GM19372 (cell line): ENCODE results near the gene NDUFA1.
"Not testable (repeated sequence)": the region's sequence is repeated elsewhere in the genome, so short reads cannot be mapped to it uniquely, and the experiment has no call there.

Experiments used
- ATAC-seq: cut with Tn5 transposase; IDR thresholded peaks from one replicate; pipeline ENCODE4 v1.9.1; 2021; ENCODE audit warnings: mild to moderate bottlenecking, low read depth, moderate library complexity; ENCODE audit not compliant: unreplicated experiment

Gene NDUFA1

GRCh38 chrX:119871599-119872395 is at the start of gene NDUFA1, which contains the start of gene RNF113A:
Gene NDUFA1, plus strand, starts transcription at chrX:119871832. Its CDS starts 80 bp downstream, at chrX:119871912.
Gene RNF113A, minus strand, starts transcription at chrX:119871733. Its CDS starts 120 bp downstream, at chrX:119871613.
- peak; percentile 89 for ATAC-seq

GRCh38 chrX:119824221-119824620 is 47.4 kb upstream of the NDUFA1 start:
- ATAC-seq: not testable (repeated sequence)

GRCh38 chrX:119826399-119826959 is 45.2 kb upstream of the NDUFA1 start:
- no peak for ATAC-seq

GRCh38 chrX:119828446-119828845 is 43.2 kb upstream of the NDUFA1 start:
- no peak for ATAC-seq

GRCh38 chrX:119833905-119834304 is 37.7 kb upstream of the NDUFA1 start:
- ATAC-seq: no peak

GRCh38 chrX:119852382-119853353 is 19.0 kb upstream of the NDUFA1 start, which contains the start of gene UPF3B:
Gene UPF3B, minus strand, starts transcription at chrX:119852963. Its CDS starts 35 bp downstream, at chrX:119852928.
- peak; percentile 97 for ATAC-seq

- ATAC-seq: no peak
These were observed 18.2 kb upstream of the NDUFA1 start for GRCh38 chrX:119853444-119853843.

- no peak for ATAC-seq
These were observed 953 bp upstream of the NDUFA1 start for GRCh38 chrX:119870626-119871131.

- ATAC-seq: peak; percentile 39
These were observed 410 bp upstream of the NDUFA1 start for GRCh38 chrX:119871245-119871598.

GRCh38 chrX:119878740-119879139 is 7.1 kb downstream of the NDUFA1 start:
- no peak for ATAC-seq

- no peak for ATAC-seq
These were observed 8.4 kb downstream of the NDUFA1 start for GRCh38 chrX:119880076-119880475.

- ATAC-seq: peak; percentile 77
These were observed 9.2 kb downstream of the NDUFA1 start for GRCh38 chrX:119880552-119881437.

- no peak for ATAC-seq
These were observed 14.2 kb downstream of the NDUFA1 start for GRCh38 chrX:119885554-119886428.

- no peak for ATAC-seq
These were observed 16.2 kb downstream of the NDUFA1 start for GRCh38 chrX:119887721-119888425.

GRCh38 chrX:119890626-119891025 is 19.0 kb downstream of the NDUFA1 start:
- not testable (repeated sequence) for ATAC-seq

- ATAC-seq: not testable (repeated sequence)
These were observed 20.5 kb downstream of the NDUFA1 start for GRCh38 chrX:119891961-119892692.

GRCh38 chrX:119895843-119896326 is 24.3 kb downstream of the NDUFA1 start, which contains the start of gene AKAP14:
Gene AKAP14, plus strand, starts transcription at chrX:119895893. Its CDS starts 7,331 bp downstream, at chrX:119903224.
- no peak for ATAC-seq
